ENCODE results near the gene STS.

The STS gene

GRCh38 chrX:7147413-7147977, at the start of gene STS:
TSS of gene STS (plus strand) at chrX:7147712. CDS start at chrX:7253200, 105,488 bp downstream.
- peak; percentile 22 for DNase-seq

- DNase-seq = no peak
These were observed 47.5 kb upstream of the STS start for GRCh38 chrX:7100022-7100421.

- DNase-seq = no peak
These were observed 45.4 kb upstream of the STS start for GRCh38 chrX:7102119-7102518.

- DNase-seq = no peak
These were observed 40.9 kb upstream of the STS start for GRCh38 chrX:7106649-7107048.

GRCh38 chrX:7108030-7108429, 39.5 kb upstream of the STS start:
- no peak for DNase-seq

GRCh38 chrX:7109049-7109531, 38.4 kb upstream of the STS start:
- DNase-seq = no peak

GRCh38 chrX:7109838-7110793, 37.4 kb upstream of the STS start:
- DNase-seq = no peak

GRCh38 chrX:7110821-7111276, 36.7 kb upstream of the STS start:
- DNase-seq = no peak

- no peak for DNase-seq
These were observed 36.0 kb upstream of the STS start for GRCh38 chrX:7111518-7111917.

- DNase-seq = no peak
These were observed 35.4 kb upstream of the STS start for GRCh38 chrX:7112071-7112470.

GRCh38 chrX:7115557-7115956, 32.0 kb upstream of the STS start:
- DNase-seq = no peak

GRCh38 chrX:7116081-7116480, 31.4 kb upstream of the STS start:
- DNase-seq = no peak

GRCh38 chrX:7117587-7117986, 29.9 kb upstream of the STS start:
- no peak for DNase-seq

GRCh38 chrX:7119950-7120877, 27.3 kb upstream of the STS start:
- peak; percentile 34 for DNase-seq

GRCh38 chrX:7120878-7121219, 26.7 kb upstream of the STS start:
- no peak for DNase-seq

- DNase-seq = no peak
These were observed 20.5 kb upstream of the STS start for GRCh38 chrX:7127056-7127455.

- no peak for DNase-seq
These were observed 15.9 kb upstream of the STS start for GRCh38 chrX:7131621-7132020.

GRCh38 chrX:7132335-7133049, 15.0 kb upstream of the STS start:
- DNase-seq = peak; percentile 7

GRCh38 chrX:7133050-7133440, 14.5 kb upstream of the STS start:
- no peak for DNase-seq

- no peak for DNase-seq
These were observed 12.5 kb upstream of the STS start for GRCh38 chrX:7134981-7135380.

GRCh38 chrX:7139202-7140081, 8.1 kb upstream of the STS start:
- no peak for DNase-seq
